GM06990 (cell line): Measurements from ENCODE around the gene ADCY5.

Source experiments
- DNase-seq: peaks from one replicate; pipeline ENCODE4 v3.0.0-alpha.2; 2011; ENCODE audit not compliant: insufficient read length; ENCODE audit errors: extremely low read depth
- H3K27me3 ChIP-seq: replicated peaks from 2 replicates; pipeline ENCODE4 v1.6.0; 2011; ENCODE audit warnings: low read length; ENCODE audit not compliant: control insufficient read depth, insufficient read depth
- H3K36me3 ChIP-seq: 2 replicates; pipeline ENCODE4 v1.5.1; 2011; ENCODE audit warnings: low read length; ENCODE audit not compliant: control insufficient read depth, insufficient read depth
- H3K4me3 ChIP-seq: replicated peaks from 2 replicates; pipeline ENCODE4 v1.5.1; 2011; ENCODE audit warnings: low read depth, mild to moderate bottlenecking, control low read depth, low read length
- TF ChIP-seq, protein P1 (sequence below): IDR thresholded peaks from 2 replicates; pipeline ENCODE4 v1.5.1; 2011; ENCODE audit warnings: low read length, control low read depth, mild to moderate bottlenecking, inconsistent platforms; ENCODE audit not compliant: insufficient read depth, poor library complexity, severe bottlenecking

ADCY5 gene

GRCh38 chr3:123320221-123320620 is 128.7 kb downstream of the ADCY5 start:
- DNase-seq, result no peak
- Histone ChIP-seq H3K36me3 (no peaks in the 10 kb centered on the region), H3K27me3 (peaks cover 3% of the 10 kb centered on the region; the same call in 1 of the 2 replicates), H3K4me3 (no peak overlapping the region)
- TF ChIP-seq, protein P1, sequence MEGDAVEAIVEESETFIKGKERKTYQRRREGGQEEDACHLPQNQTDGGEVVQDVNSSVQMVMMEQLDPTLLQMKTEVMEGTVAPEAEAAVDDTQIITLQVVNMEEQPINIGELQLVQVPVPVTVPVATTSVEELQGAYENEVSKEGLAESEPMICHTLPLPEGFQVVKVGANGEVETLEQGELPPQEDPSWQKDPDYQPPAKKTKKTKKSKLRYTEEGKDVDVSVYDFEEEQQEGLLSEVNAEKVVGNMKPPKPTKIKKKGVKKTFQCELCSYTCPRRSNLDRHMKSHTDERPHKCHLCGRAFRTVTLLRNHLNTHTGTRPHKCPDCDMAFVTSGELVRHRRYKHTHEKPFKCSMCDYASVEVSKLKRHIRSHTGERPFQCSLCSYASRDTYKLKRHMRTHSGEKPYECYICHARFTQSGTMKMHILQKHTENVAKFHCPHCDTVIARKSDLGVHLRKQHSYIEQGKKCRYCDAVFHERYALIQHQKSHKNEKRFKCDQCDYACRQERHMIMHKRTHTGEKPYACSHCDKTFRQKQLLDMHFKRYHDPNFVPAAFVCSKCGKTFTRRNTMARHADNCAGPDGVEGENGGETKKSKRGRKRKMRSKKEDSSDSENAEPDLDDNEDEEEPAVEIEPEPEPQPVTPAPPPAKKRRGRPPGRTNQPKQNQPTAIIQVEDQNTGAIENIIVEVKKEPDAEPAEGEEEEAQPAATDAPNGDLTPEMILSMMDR, result no peak

DNA sequence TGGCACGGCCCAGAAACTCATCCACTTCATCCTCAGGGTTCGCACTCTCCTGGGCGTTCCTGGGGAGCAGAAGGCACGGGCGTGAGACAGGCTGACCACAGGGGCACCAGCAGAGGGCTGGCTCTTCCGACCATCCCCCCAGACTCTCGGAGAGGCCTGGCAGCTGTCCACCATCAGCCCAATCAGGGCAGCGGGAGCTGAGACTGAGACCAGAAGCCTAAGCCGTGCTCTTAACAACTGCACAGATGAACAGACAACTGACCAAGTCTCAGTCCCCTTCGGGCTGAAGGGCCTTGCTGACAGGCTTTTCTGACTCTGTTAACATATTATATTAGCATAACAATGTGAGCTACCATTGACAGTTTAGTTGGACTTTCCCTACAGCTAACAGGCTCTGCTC is 129.1 kb downstream of the ADCY5 start:
- no peak overlapping the region for H3K4me3 ChIP-seq
- DNase-seq, result no peak

DNA sequence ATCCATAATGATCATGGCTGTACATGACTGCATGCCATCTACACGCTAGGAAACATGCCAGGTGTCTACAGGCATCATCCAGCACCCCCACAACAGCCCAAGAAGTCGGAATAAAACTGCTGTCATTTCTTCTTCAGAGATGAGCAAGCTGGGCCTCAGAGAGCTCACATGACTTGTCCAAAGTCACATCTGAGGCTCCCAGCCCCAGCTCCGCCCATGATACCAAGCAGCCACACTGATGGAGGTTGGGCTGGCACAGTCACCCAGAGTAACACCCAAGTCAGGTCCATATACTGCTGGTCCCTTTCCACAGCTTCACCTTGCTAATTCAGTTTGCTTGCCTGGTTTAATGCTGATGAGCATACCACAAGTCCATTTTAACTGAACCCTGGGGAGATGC is 130.5 kb downstream of the ADCY5 start:
- no peaks in the 10 kb centered on the region for H3K36me3 ChIP-seq
- peaks cover 5% of the 10 kb centered on the region for H3K27me3 ChIP-seq
- TF ChIP-seq, protein P1, result no peak
- no peak overlapping the region for H3K4me3 ChIP-seq
- DNase-seq, result no peak

More for the DNA sequence above, 129.1 kb downstream of the ADCY5 start:
- TF ChIP-seq, protein P1, result no peak
- Histone ChIP-seq H3K36me3 (no peaks in the 10 kb centered on the region), H3K27me3 (peaks cover 3% of the 10 kb centered on the region; the same call in 1 of the 2 replicates)

DNA sequence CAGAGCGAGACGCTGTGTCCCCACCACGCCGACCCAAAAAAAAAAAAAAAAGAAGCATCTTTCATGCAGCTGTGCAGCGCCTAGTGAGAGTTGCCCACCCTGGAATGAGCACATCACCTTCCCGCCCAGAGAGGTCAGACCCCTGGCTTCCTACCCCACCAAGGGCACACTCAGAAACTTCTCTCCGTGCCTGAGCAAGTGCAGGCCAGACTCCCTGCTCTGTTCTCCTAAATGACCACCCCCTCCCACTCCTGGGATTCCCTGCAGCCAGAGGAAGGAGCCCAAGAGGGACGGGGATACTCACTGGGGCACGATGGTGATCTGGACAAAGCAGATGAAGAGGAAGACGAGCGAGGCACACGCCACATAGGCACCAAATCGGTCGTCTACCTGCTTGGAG is 131.2 kb downstream of the ADCY5 start:
- no peaks in the 10 kb centered on the region for H3K36me3 ChIP-seq
- H3K27me3 ChIP-seq, result peaks cover 5% of the 10 kb centered on the region
- no peak for DNase-seq
- TF ChIP-seq, protein P1, result no peak
- H3K4me3 ChIP-seq, result no peak overlapping the region

GRCh38 chr3:123315271-123315595 is 133.7 kb downstream of the ADCY5 start:
- Histone ChIP-seq H3K4me3 (no peak overlapping the region), H3K36me3 (no peaks in the 10 kb centered on the region), H3K27me3 (peaks cover 5% of the 10 kb centered on the region)
- no peak for DNase-seq
- TF ChIP-seq, protein P1, result no peak
